ENCODE results near the gene UBE2R2. TPM values are rescaled to one million over a fixed set of nuclear protein-coding genes. Genes with fewer than 3 reads are reported as not detected.
A peak's percentile ranks its signal among the peaks of the same experiment; 100 is the strongest.
"Not testable (repeated sequence)": the region's sequence is repeated elsewhere in the genome, so short reads cannot be mapped to it uniquely, and the experiment has no call there.

UBE2R2 gene, protein sequence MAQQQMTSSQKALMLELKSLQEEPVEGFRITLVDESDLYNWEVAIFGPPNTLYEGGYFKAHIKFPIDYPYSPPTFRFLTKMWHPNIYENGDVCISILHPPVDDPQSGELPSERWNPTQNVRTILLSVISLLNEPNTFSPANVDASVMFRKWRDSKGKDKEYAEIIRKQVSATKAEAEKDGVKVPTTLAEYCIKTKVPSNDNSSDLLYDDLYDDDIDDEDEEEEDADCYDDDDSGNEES
- 10 to 100 TPM; 25.9 to 31.9 (median 26.6) TPM for total RNA-seq

DNA sequence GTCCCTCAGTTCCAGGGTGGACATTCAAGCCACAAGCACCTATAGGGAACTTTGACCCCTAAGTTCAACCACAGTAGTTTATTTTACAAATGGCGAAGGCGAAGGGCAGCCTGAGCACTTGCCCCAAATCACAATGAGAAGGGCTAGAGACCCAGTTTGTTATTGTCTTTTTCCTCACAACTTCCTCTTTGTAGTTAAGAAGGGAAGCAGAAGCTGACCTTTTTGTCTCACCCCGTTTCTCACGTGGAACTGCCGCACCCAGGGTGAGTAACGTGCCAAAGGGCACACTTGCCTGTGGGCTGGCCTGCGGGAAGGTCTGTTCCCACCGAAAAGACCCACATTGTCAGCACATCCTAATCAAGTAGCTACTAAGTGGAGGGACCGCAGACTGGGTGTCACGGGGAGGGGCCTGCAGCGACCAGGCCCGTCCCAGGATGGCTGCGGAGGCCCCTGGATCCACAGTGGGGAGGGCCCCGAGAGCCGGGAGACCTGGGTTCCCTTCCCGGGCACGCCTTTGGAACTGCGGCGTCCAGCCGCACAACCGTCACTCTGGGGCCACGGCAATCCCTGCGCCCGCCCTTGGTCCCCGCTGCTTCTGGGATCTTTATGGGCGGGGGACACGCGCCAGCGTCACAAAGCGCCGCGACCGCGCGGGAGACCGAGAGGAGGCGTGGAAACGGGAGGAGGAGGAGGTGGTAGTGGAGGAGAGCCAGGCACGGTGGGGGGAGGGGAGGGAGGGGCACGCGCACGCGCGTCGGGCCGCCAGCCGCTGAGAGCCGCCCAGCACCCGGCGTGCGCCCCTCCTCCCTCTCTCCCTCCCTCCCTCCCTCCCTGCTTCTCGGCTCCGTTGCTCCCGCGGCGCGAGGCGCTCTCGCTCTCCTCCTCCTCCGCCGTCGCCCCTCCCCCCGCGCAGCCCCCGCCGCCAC, at the start of gene UBE2R2:
Gene UBE2R2, plus strand, starts transcription at position 834 of the 926 bp plus-strand sequence. CDS start 598 bp downstream, outside the sequence.
- Mint-ChIP-seq H3K4me1 (ENCODE audit: low read depth) (peaks cover 54% of the 10 kb centered on the region), H3K4me3 (peak within 1 kb of the TSS; percentile 87), H3K9me3 (no peaks in the 10 kb centered on the region), H3K36me3 (ENCODE audit: insufficient read depth) (no peaks in the 10 kb centered on the region), H3K27me3 (ENCODE audit: low read depth) (no peaks in the 10 kb centered on the region)
- DNase-seq (peak; percentile 92), ATAC-seq (peak; percentile 79 to 80)

DNA sequence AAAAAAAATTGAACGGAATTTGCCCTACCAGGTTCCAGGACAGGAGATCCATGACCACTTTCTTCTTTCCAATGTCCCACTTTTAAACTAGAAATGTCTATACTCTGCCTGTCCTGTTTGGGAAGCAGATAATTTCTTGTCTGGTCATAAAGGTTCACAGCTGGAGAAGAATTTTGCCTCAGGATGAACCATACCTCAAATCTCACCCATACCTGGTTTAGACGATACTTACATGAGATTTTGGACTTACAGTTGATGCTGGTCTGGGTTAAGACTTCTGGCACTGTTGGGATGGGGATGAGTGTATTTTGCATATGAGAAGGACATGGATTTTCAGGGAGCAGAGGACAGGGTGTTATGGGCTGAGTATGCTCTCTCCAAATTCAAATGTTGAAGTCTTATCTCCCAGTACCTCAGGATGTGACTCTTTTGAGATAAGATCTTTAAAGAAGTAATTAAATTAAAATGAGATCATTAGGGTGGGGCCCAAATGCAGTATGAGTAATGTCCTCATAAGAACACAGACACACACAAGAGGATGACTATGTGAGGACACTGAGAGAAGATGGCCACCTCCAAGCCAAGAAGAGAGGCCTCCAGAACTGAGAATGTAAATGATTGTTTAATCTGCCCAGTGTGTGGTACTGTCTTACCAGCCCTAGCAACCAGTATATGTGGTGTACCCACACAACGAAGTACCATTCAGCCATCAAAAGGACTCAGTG, 46.6 kb upstream of the UBE2R2 start:
- H3K4me3 Mint-ChIP-seq; H3K27me3 Mint-ChIP-seq (ENCODE audit: low read depth); DNase-seq; H3K36me3 Mint-ChIP-seq (ENCODE audit: insufficient read depth); H3K9me3 Mint-ChIP-seq; H3K4me1 Mint-ChIP-seq (ENCODE audit: low read depth): not testable (repeated sequence)
- peak; percentile 69 to 81 for ATAC-seq

DNA sequence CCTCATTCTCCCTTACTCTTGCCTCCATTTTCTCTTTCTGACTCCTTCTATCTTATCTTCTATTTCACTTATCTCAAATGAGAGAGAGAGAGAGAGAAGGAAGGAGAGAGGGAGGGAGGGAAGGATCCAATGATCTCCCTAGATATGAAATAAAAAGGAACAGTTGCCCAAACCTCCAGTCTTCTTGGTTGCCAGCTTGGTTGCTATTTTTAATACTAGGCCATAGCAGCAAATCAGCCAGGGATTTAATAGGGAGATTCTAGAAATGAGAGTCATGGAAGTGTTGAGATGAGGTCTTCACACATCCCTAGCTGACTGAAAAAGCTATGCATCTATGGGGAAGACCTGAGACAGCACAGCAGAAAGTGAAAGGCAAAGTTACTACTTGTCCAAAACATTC, 43.8 kb upstream of the UBE2R2 start:
- not testable (repeated sequence) for ATAC-seq; H3K9me3 Mint-ChIP-seq; H3K4me3 Mint-ChIP-seq; H3K4me1 Mint-ChIP-seq (ENCODE audit: low read depth); H3K27me3 Mint-ChIP-seq (ENCODE audit: low read depth); DNase-seq; H3K36me3 Mint-ChIP-seq (ENCODE audit: insufficient read depth)

DNA sequence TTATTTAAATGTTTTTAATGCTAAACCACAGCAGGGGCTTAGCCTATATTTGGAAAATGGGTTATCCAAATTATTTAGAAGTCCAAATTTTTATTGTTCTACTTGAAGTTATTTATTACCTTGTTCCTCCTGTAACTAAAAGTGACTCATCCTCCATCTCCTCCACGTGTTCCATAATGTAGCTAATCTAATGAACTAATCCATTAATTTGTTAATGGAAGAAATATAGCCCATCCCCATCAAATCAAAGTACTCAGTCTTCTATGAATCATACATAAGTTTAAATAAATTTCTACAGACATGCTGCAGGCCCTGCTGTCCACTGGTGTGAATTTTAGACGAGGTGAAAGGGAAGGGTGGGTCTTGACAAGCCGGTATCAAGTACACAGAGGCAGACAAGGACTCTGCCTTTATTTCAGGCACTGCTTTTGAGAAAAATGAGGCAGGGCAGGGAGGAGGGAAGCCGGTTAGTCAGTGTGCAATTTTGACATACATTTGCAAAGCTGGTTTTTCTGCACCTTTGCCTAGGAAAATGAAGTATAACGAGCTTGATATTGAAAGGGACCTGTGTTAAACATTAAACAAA, 42.8 kb upstream of the UBE2R2 start:
- not testable (repeated sequence) for H3K4me1 Mint-ChIP-seq (ENCODE audit: low read depth); H3K4me3 Mint-ChIP-seq; ATAC-seq; DNase-seq; H3K36me3 Mint-ChIP-seq (ENCODE audit: insufficient read depth); H3K27me3 Mint-ChIP-seq (ENCODE audit: low read depth); H3K9me3 Mint-ChIP-seq

DNA sequence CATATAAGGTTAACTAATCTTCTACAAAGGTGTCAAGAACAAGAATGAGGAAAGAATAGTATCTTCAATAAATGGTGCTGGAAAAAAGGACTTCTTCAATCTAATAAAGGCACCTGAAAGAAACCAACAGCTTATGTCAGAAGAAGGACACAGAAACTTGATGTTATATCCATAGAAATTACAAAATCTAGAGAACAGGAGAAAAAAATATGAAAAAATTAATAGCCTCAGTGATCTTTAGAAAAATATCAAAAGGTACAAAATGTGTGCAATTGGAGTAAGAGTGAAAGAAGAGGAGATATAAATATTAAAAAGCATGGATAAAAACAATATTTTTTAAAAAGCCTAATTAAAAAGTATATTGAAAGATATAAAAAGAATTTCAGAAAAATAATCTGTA, 40.4 kb upstream of the UBE2R2 start:
- no peak overlapping the region for H3K4me3 Mint-ChIP-seq
- ATAC-seq: no peak
- peaks cover 3% of the 10 kb centered on the region for H3K4me1 Mint-ChIP-seq (ENCODE audit: low read depth)

DNA sequence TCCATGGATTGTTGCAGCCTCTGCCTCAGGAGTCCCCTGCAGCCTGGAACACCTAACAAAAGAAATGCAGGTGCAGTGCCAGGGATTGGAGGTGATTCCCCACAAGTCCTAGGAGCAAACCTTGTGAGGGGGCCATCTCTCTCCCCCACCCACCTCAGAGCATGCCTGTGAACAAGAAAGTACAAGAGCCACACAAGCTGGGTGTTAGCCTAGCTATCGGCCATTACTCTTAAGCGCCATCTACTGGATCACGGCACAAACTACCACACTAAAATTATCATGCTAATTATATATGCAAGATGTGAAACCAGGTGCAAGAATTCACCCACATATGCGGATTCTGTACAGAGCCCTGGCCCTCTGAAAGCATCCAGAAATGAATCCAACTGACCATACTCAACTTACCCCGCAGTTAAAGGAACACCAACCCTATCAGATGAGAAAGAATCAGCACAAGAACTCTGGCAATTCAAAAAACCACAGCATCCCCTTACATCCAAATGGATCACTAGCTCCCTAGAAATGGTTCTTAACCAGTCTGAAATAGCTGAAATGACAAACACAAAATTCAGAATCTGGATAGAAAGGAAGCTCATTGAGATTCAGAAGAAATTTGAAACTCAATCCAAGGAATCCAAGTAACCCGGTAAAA, 38.1 kb upstream of the UBE2R2 start:
- H3K27me3 Mint-ChIP-seq (ENCODE audit: low read depth): no peaks in the 10 kb centered on the region
- H3K9me3 Mint-ChIP-seq: no peaks in the 10 kb centered on the region
- peaks cover 3% of the 10 kb centered on the region for H3K4me1 Mint-ChIP-seq (ENCODE audit: low read depth)
- no peak overlapping the region for H3K4me3 Mint-ChIP-seq
- ATAC-seq (peak; percentile 84 to 93), DNase-seq (peak; percentile 26)
- no peaks in the 10 kb centered on the region for H3K36me3 Mint-ChIP-seq (ENCODE audit: insufficient read depth)

More for the DNA sequence above, 40.4 kb upstream of the UBE2R2 start:
- no peak for DNase-seq
- Mint-ChIP-seq H3K36me3 (ENCODE audit: insufficient read depth) (no peaks in the 10 kb centered on the region), H3K9me3 (no peaks in the 10 kb centered on the region), H3K27me3 (ENCODE audit: low read depth) (no peaks in the 10 kb centered on the region)

DNA sequence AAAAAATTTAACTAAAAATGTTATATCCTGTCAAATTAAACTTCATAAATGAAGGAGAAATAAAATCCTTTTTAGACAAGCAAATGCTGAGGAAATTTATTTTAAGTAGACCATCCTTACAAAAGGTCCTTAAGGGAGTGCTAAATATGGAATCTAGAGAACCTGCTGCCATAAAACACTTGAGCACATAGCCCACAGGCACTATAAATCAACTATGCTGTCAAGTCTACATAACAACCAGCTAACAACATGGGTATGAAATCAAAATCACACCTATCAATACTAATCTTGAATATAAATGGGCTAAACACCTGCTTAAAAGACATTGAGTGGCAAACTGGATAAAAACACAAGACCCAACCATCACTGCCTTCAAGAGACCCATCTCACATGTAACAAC, 36.7 kb upstream of the UBE2R2 start:
- DNase-seq (no peak), ATAC-seq (no peak)
- Mint-ChIP-seq H3K36me3 (ENCODE audit: insufficient read depth) (no peaks in the 10 kb centered on the region), H3K4me1 (ENCODE audit: low read depth) (peaks cover 3% of the 10 kb centered on the region), H3K9me3 (no peaks in the 10 kb centered on the region), H3K4me3 (no peak overlapping the region), H3K27me3 (ENCODE audit: low read depth) (no peaks in the 10 kb centered on the region)

DNA sequence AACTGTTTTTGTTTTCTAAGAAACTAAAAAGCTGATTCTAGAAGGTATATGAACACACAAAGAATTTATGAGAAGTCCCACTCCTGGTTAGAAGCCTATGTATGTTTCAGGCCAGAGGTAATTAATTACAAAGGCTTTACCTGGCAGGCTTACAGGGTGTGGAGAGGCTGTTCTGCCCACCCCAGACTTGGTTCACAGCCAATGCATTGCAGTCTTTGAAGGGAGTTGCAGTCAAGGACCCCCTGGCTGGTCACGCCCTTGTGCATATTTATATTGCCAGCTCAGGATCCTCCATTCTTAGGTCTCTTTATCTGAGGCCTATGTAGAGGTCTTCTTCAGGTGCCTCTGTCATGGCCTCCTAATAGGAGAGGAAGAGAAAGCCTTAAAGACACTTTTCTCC, 35.2 kb upstream of the UBE2R2 start:
- no peaks in the 10 kb centered on the region for H3K9me3 Mint-ChIP-seq
- peaks cover 2% of the 10 kb centered on the region for H3K27me3 Mint-ChIP-seq (ENCODE audit: low read depth)
- no peak overlapping the region for H3K4me3 Mint-ChIP-seq
- DNase-seq (no peak), ATAC-seq (no peak)
- peaks cover 3% of the 10 kb centered on the region for H3K4me1 Mint-ChIP-seq (ENCODE audit: low read depth)
- H3K36me3 Mint-ChIP-seq (ENCODE audit: insufficient read depth): no peaks in the 10 kb centered on the region

DNA sequence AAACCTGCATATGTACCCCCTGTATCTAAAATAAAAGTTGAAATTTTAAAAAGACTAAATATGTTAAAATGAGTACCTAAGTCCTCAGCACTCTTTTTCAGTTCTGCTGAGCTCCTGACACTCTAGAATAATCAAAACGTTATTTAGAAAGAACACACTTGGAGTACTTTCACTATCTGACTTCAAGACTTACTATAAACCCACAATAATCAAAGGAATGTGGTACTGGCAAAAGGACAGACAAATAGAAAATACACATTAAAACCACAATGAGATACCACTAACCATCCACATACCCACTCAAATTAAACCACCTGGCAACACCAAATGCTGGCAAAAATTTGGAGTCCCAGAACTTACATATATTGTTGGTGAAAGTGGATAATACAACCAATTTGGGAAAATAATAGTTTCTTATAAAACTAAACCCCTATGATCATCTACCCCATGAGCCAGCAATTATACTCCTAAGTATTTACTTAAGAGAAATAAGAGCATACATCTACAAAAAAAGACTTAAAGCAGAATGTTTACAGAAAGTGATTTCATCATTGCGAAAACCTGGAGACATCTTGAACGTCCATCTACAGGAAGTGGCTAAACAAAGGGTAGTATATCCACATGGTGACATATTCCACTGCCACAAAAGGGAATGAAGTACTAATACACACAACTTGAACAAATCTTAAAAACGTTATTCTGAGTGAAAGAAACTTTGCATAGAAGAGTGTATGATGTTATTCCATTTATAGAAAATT, 34.4 kb upstream of the UBE2R2 start:
- peaks cover 2% of the 10 kb centered on the region for H3K27me3 Mint-ChIP-seq (ENCODE audit: low read depth)

DNA sequence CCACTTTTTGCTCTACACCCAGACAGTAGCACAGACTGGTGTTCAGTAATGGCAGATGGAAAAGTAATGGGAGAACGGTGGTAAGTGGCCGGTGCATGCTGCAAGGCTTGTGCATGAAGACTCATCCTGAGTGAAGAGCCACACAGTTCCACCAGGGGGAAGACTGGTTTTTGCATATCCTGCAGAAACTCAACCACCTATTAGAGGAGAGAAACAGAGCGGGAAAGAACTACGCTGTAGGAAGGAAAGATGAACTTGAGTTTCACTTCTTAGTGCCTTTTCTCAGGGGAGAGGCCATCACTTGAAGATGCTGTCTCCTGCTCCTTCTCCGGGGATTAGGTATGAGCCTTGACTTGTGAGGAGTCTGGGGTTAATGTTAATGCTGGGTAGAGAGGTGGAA, 31.0 kb upstream of the UBE2R2 start:
- no peaks in the 10 kb centered on the region for H3K4me1 Mint-ChIP-seq (ENCODE audit: low read depth)
- H3K9me3 Mint-ChIP-seq: no peaks in the 10 kb centered on the region
- H3K27me3 Mint-ChIP-seq (ENCODE audit: low read depth): peaks cover 3% of the 10 kb centered on the region
- no peak overlapping the region for H3K4me3 Mint-ChIP-seq
- no peak for ATAC-seq
- no peaks in the 10 kb centered on the region for H3K36me3 Mint-ChIP-seq (ENCODE audit: insufficient read depth)
- DNase-seq: no peak

More for the DNA sequence above, 34.4 kb upstream of the UBE2R2 start:
- Mint-ChIP-seq H3K4me3 (no peak overlapping the region), H3K36me3 (ENCODE audit: insufficient read depth) (no peaks in the 10 kb centered on the region), H3K4me1 (ENCODE audit: low read depth) (peaks cover 3% of the 10 kb centered on the region), H3K9me3 (no peaks in the 10 kb centered on the region)
- ATAC-seq: no peak
- DNase-seq: no peak

DNA sequence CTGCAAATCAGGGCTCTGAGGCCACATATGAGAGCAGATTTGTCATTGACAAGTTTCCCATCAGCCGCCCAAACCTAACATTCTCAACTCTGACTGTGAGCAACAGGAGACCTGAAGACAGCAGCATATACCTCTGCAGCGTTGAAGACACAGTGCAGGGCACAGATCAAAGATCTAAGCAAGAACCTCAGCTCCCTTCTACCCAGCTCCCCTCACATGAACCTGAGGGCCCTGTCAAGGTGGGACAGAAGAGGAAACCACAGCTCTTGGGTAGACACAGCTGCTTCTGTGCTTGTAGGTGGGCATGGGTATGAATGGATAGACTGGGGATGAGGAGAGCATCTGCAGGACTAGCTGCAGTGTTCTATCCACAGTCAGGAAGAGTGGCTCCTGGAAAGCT, 30.3 kb upstream of the UBE2R2 start:
- Mint-ChIP-seq H3K4me1 (ENCODE audit: low read depth) (no peaks in the 10 kb centered on the region), H3K4me3 (no peak overlapping the region), H3K36me3 (ENCODE audit: insufficient read depth) (no peaks in the 10 kb centered on the region), H3K27me3 (ENCODE audit: low read depth) (peaks cover 7% of the 10 kb centered on the region), H3K9me3 (no peaks in the 10 kb centered on the region)
- no peak for DNase-seq
- ATAC-seq: no peak

DNA sequence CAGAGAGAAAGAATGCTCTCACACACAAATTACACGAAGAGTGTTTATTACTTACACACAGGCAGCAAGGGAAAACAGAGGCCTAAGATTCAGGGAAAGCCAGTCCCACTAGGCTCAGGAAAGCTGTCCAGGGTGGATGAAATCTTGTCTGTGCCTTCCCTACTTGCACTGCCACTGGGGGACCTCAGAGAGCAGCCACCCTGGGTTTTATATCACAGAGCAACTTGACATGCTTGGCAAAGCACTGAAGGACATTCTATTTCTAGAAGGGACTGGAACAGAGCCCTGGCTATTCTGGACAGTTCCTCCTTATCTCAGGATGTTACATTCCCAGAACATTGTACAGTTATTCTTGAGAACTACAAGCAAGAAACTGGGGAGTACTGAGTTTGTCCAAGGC, 29.1 kb upstream of the UBE2R2 start:
- Mint-ChIP-seq H3K9me3 (no peaks in the 10 kb centered on the region), H3K4me1 (ENCODE audit: low read depth) (no peaks in the 10 kb centered on the region)

DNA sequence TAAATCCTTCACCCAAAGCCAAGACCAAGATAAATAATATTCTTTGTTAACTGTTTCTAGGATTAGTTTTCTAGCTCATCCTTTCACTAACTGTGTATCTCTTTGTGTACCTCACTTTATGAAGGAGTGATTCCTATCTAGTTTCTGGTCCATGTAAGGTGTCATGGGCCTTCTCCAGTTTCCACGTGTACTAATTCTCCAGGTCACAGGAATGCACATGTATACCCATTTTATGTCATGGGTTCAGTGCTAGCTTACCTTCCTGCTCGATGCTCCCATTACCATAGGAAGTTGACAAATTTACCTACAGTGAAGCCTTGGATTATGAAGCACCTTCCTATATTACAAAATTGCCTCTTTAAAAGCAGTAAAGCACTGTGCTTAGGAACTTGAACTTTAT, 27.5 kb upstream of the UBE2R2 start:
- not testable (repeated sequence) for H3K4me3 Mint-ChIP-seq; H3K4me1 Mint-ChIP-seq (ENCODE audit: low read depth); H3K9me3 Mint-ChIP-seq; H3K36me3 Mint-ChIP-seq (ENCODE audit: insufficient read depth); ATAC-seq; H3K27me3 Mint-ChIP-seq (ENCODE audit: low read depth); DNase-seq

More for the DNA sequence above, 29.1 kb upstream of the UBE2R2 start:
- no peak for DNase-seq
- ATAC-seq: no peak
- Mint-ChIP-seq H3K27me3 (ENCODE audit: low read depth) (peaks cover 7% of the 10 kb centered on the region), H3K4me3 (no peak overlapping the region), H3K36me3 (ENCODE audit: insufficient read depth) (no peaks in the 10 kb centered on the region)
